Heart left ventricle (tissue), 13 donors: ENCODE measurements around the gene NKTR.

Experiments used
- CTCF ChIP-seq, 12 donors: fragments of 200-600 bp; sonication (generic) in 4 of 12; IDR thresholded peaks; one replicate each; pipeline versions ENCODE4 v1.5.0 to v1.8.0; 2018 to 2022; ENCODE audit warnings: antibody characterized with exemption in 12 of 12, mild to moderate bottlenecking in 5 of 12
- POLR2A ChIP-seq, 2 donors: fragments of 450-650 bp; IDR thresholded peaks; one replicate each; pipeline ENCODE4 v1.6.1; 2017; ENCODE audit warnings: antibody characterized with exemption in 2 of 2, mild to moderate bottlenecking in 2 of 2, moderate library complexity in 2 of 2
- donor health status: ischemic (EF 13 %, LVEDD 7.1; RV severe dilation, severe dysfunction).
- donor health status: DM: no; HTN: yes; CAD: no.
- donor health status: DM: no; HTN: no; CAD: no.
- donor health status: ischemic (EF 25% LVEDD 6.9; RV normal size, moderate dysfunction).
- donor health status: ischemic (EF 25% LVEDD 5.7; RV mildly dilated, moderate dysfunction).
- donor health status: ischemic (EF 35%, LVEDD 5.7; RV mildly dilated, moderate dysfunction).
- donor health status: nonischemic (EF 11% LVEDD 7.7; RV severe dilation, severe dysfunction).
- donor health status: DM: yes; HTN: yes; CAD: no.
- donor health status: PGD.
- donor health status: ischemic (EF 29% LVEDD 5.4; RV normal size, mild dysfunction).
- donor health status: nonischemic (EF 23%, LVEDD 6.1; RV moderate dilation, normal function).

DNA sequence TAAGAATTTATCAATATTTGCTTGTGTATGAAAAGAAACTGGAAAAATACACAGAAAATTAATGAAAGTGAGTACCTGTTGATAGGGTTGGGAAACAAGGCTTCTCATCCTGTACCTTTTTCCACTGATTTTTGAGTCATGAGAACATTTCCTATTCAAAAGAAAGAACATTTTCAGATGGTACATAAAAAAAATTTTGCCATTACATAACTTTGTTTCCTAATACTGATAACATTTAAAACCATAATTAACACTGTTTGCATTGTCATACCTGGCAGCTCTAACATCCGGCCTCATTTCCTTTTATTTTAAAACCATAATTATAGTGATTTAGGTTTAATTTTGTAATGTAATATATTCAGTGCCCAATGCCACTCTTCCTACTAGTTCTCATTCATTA, 11.7 kb downstream of the NKTR start:
- TF ChIP-seq CTCF (IDR thresholded peaks at IDR 0.05): no peak
- TF ChIP-seq POLR2A (IDR thresholded peaks at IDR 0.05): no peak
